ENCODE data around the gene FOXL1. TPM values are rescaled to one million over a fixed set of nuclear protein-coding genes. Genes with fewer than 3 reads are reported as not detected.

The FOXL1 gene
- total RNA-seq, 4 donors from 2014 or later, result under 0.01 to 3.2 (median 0.76) TPM; not detected in 1

DNA sequence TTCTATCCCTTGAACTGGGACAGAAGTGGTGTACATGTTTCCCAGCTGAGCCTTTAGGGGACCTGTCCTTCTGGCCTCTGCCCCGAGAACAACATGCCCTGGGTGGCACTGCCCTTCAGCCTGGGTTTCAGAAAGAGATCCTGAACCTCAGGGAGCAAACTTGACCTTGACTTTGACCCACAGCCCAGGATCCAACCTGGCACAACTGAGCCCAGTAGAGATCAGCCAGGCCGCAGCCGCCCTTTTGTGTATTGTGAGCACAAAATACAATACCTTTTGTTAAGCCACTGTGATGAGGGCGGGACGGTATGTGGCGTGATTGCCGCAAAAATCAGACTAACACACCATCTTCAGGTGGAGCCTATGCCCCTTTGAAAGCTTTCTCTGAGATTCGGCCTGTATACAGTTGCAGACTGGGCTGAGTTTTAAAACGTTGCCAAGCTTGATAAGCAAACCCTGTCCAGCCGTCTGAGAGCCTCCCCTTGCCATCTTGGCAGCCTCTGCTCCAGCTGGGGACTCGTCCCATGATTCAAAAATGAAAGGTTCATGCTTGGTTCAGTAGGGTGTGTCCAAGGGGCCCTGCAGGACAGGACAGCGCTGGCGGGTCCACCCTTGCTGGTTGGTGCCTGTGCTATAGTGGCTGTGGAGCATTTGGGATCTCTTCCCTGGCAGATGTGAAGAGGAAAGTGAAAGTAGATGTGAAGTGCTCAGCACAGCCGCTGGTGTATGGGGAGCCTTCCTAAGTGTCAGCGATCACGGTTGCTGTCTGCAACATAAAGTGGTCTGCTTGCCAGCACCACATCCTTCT is 40.3 kb downstream of the FOXL1 start:
- DNase-seq, result no peak
- Histone ChIP-seq H3K27ac (no peak overlapping the region), H3K36me3 (no peaks in the 10 kb centered on the region), H3K4me3 (no peak overlapping the region), H3K27me3 (no peaks in the 10 kb centered on the region), H3K9me3 (no peaks in the 10 kb centered on the region), H3K4me1 (no peaks in the 10 kb centered on the region)
- intact Hi-C loops (cut with DNase I; ENCODE audit: low total_unique reads), result no loop called here
- TF ChIP-seq CTCF (IDR thresholded peaks at IDR 0.05) (no peak), POLR2A (IDR thresholded peaks at IDR 0.05) (no peak)

DNA sequence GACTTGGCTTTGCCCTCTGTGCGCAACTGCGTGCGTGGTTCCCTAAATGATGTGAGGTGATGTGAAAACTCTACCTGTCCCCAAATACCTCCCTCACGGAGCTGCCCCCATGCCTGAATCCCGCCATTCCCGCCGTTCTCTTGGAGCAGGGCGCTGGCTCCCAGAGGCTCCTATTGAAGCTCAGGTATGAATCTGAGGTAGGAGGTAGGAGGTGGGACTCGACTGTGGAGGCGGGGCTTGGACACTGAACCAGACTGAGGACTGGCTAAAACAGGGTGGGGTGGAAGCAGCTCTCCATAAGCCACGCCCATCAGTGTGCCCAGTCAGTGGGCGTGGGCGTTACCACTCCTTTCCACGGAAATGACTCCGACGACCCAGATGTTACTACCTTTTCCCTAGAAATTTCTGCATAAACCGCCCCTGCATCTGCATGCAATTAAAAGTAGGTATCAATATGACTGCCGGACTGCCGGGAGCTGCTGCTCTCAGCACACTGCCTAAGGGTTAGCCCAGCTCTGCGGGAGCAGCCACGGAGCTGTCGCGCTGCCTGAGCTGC is 41.0 kb downstream of the FOXL1 start:
- TF ChIP-seq CTCF (IDR thresholded peaks at IDR 0.05) (no peak), POLR2A (IDR thresholded peaks at IDR 0.05) (no peak)
- Histone ChIP-seq H3K27ac (no peak overlapping the region), H3K27me3 (no peaks in the 10 kb centered on the region), H3K4me3 (no peak overlapping the region), H3K36me3 (no peaks in the 10 kb centered on the region), H3K9me3 (no peaks in the 10 kb centered on the region), H3K4me1 (no peaks in the 10 kb centered on the region)
- DNase-seq, result no peak
- intact Hi-C loops (cut with DNase I; ENCODE audit: low total_unique reads), result no loop called here

DNA sequence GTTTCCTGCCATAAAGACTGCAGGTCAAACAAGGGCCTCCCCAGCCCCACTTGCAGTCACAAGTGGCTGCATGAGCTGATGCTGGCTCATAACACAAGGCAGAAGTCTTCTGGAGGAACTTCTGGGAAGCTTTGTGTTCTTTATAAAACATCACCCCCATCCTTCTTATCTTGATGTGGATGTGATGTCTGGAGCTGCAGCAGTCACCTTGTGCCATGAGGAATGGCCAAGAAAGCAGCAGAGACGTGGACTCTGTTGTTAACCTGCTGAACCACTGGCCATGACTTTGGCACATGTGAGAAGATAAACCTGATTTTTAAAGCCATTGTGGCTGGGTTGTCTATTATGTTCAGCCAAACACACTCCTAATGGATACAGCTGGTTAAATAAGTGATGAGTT is 41.8 kb downstream of the FOXL1 start:
- TF ChIP-seq CTCF (IDR thresholded peaks at IDR 0.05), result no peak
- no peak for TF ChIP-seq POLR2A (IDR thresholded peaks at IDR 0.05)
- intact Hi-C loops (cut with DNase I; ENCODE audit: low total_unique reads), result no loop called here
- H3K27ac ChIP-seq, result no peak overlapping the region
- H3K27me3 ChIP-seq, result no peaks in the 10 kb centered on the region
- H3K4me3 ChIP-seq, result no peak overlapping the region
- no peaks in the 10 kb centered on the region for H3K36me3 ChIP-seq
- DNase-seq, result no peak
- H3K4me1 ChIP-seq, result no peaks in the 10 kb centered on the region
- no peaks in the 10 kb centered on the region for H3K9me3 ChIP-seq

- Histone ChIP-seq H3K4me1 (no peaks in the 10 kb centered on the region), H3K36me3 (no peaks in the 10 kb centered on the region), H3K27ac (no peak overlapping the region), H3K9me3 (no peaks in the 10 kb centered on the region), H3K4me3 (no peak overlapping the region), H3K27me3 (no peaks in the 10 kb centered on the region)
- intact Hi-C loops (cut with DNase I; ENCODE audit: low total_unique reads), result no loop called here
- TF ChIP-seq POLR2A (IDR thresholded peaks at IDR 0.05) (no peak), CTCF (IDR thresholded peaks at IDR 0.05) (no peak)
- no peak for DNase-seq
Measured at GRCh38 chr16:86621966-86622365, 43.6 kb downstream of the FOXL1 start.

Data from uterus (tissue), 4 donors.